ENCODE measurements around the gene XYLT1. TPM values are rescaled to one million over a fixed set of nuclear protein-coding genes. Genes with fewer than 3 reads are reported as not detected.

XYLT1 gene
- total and polyA plus RNA-seq, 2 of the 8 experiments (the other 6 are each of a cell fraction or from before 2014, with no cell fraction given), result 6.6 to 25.4 TPM

- Histone ChIP-seq H2BK120ac (replicated peaks; ENCODE audit: low read depth, low read length) (no peak overlapping the region), H4K5ac (ENCODE audit: insufficient read length, low read depth, low read length) (no peak overlapping the region), H2BK20ac (ENCODE audit: low read length) (no peak overlapping the region), H3K18ac (ENCODE audit: extremely low read depth, low read length) (no peak overlapping the region), H2BK5ac (ENCODE audit: low read depth, low read length) (no peak overlapping the region), H2BK12ac (ENCODE audit: low read depth, low read length) (no peak overlapping the region), H3K79me2 (ENCODE audit: control insufficient read depth in 1 of 2, insufficient read depth in 2 of 2, low read length in 2 of 2) (peaks cover 3 to 10% of the 10 kb centered on the region in 2 experiments; a peak in 2 of 4 replicates), H3K14ac (ENCODE audit: insufficient read length) (no peak overlapping the region), H4K91ac (replicated peaks; ENCODE audit: insufficient read length, low read length) (no peak overlapping the region), H3K4me2 (ENCODE audit: insufficient read depth in 1 of 2, low read depth in 2 of 2, low read length in 2 of 2) (no peak overlapping the region), H2BK15ac (ENCODE audit: low read length) (no peak overlapping the region), H3K9me3 (ENCODE audit: insufficient read depth in 2 of 2, low read depth in 1 of 2, low read length in 1 of 2) (no peaks in the 10 kb centered on the region), H3K27me3 (replicated peaks in 1 of 4; ENCODE audit: control insufficient read depth in 3 of 4, extremely low read depth in 1 of 4, insufficient read depth in 3 of 4, low read length in 3 of 4) (no peaks in the 10 kb centered on the region), H3K23ac (ENCODE audit: insufficient read length) (no peak overlapping the region), H3K4me1 (replicated peaks in 1 of 4; ENCODE audit: control insufficient read depth in 3 of 4, insufficient read depth in 4 of 4, low read length in 3 of 4) (peaks cover 5 to 42% (median 19%) of the 10 kb centered on the region in 4 experiments), H3K56ac (replicated peaks; ENCODE audit: insufficient read length, low read depth, low read length) (no peak overlapping the region), H3K36me3 (ENCODE audit: control insufficient read depth in 2 of 4, insufficient read depth in 4 of 4, low read length in 3 of 4) (no peaks in the 10 kb centered on the region), H4K8ac (ENCODE audit: extremely low read depth, insufficient read depth, low read length) (no peak overlapping the region), H3K4ac (replicated peaks; ENCODE audit: insufficient read length, low read depth, low read length) (no peak overlapping the region), H3K79me1 (ENCODE audit: low read depth, low read length) (no peaks in the 10 kb centered on the region), H2AK5ac (ENCODE audit: low read depth, low read length) (no peak overlapping the region), H3K23me2 (ENCODE audit: low read depth, low read length) (no peaks in the 10 kb centered on the region), H3K4me3 (ENCODE audit: extremely low read depth in 1 of 4, insufficient read depth in 2 of 4, low read depth in 3 of 4, low read length in 4 of 4) (no peak overlapping the region), H4K20me1 (replicated peaks in 1 of 2; ENCODE audit: control insufficient read depth in 1 of 2, insufficient read depth in 2 of 2, low read length in 2 of 2) (no peaks in the 10 kb centered on the region), H3K9ac (replicated peaks in 1 of 4; ENCODE audit: extremely low read depth in 1 of 4, low read depth in 3 of 4, low read length in 3 of 4) (no peak overlapping the region), H3K27ac (ENCODE audit: low read depth, low read length) (no peak overlapping the region), H2AFZ (ENCODE audit: low read length) (no peak overlapping the region)
- ChIA-PET POLR2A (ENCODE audit: partially characterized antibody) (no interaction called here), CTCF (ENCODE audit: partially characterized antibody) (interaction anchor here (0.8 to 2.1 kb wide), 6 partner anchors 21 to 276 kb away, joined by 3 to 5 read pairs (median 3); no protein-coding TSS in a partner anchor)
- DNase-seq (ENCODE audit: low read depth in 1 of 2, low spot score in 2 of 2) (no peak), FAIRE-seq (no peak)
- 91% methylated on average over 5 of the region's 5 CpGs; no CpG with 5 or more reads in 1 of the 2 experiments for WGBS, 2 experiments (ENCODE audit: extremely low coverage in 1 of 2, insufficient coverage in 1 of 2, insufficient read length in 1 of 2, insufficient replicate concordance in 2 of 2, low coverage in 1 of 2, low lambda C conversion rate in 2 of 2, missing lambda C conversion rate in 1 of 2)
- TF ChIP-seq RXRA (IDR thresholded peaks at IDR 0.05; ENCODE audit: insufficient read depth, low read depth, low read length) (no peak), BCL11A (IDR thresholded peaks at IDR 0.05; ENCODE audit: low read depth in 2 of 2, low read length in 2 of 2) (no peak), CBX5 (IDR thresholded peaks at IDR 0.05; ENCODE audit: low read depth, low read length) (no peak), SP2 (IDR thresholded peaks at IDR 0.05; ENCODE audit: low read length) (no peak), CHD1 (IDR thresholded peaks at IDR 0.05; ENCODE audit: low read depth, low read length) (no peak), SP1 (IDR thresholded peaks at IDR 0.05; ENCODE audit: low read depth, low read length) (no peak), SRF (IDR thresholded peaks at IDR 0.05; ENCODE audit: low read depth, low read length) (no peak), CHD2 (IDR thresholded peaks at IDR 0.05; ENCODE audit: low read length) (no peak), SIX5 (IDR thresholded peaks at IDR 0.05; ENCODE audit: low read depth, low read length) (no peak), CBX8 (IDR thresholded peaks at IDR 0.05; ENCODE audit: borderline replicate concordance, low read depth, low read length) (no peak), CTCF (IDR thresholded peaks at IDR 0.05; ENCODE audit: control extremely low read depth in 1 of 3, insufficient read depth in 1 of 3, low read depth in 1 of 3, low read length in 3 of 3) (no peak), TCF12 (IDR thresholded peaks at IDR 0.05; ENCODE audit: low read depth, low read length) (no peak), BACH1 (IDR thresholded peaks at IDR 0.05; ENCODE audit: low read length) (no peak), POLR2A (IDR thresholded peaks at IDR 0.05; ENCODE audit: control extremely low read depth in 1 of 2, low read depth in 2 of 2, low read length in 2 of 2) (no peak)
Measured at GRCh38 chr16:17303101-17303500, 167.7 kb downstream of the XYLT1 start.

Measured in H1 (cell line).